Karpas-422 (cell line): ENCODE results near the gene MLXIP. TPM values are rescaled to one million over a fixed set of nuclear protein-coding genes. Genes with fewer than 3 reads are reported as not detected.

Experiments
- DNase-seq: peaks from one replicate; pipeline ENCODE4 v3.0.0-alpha.2; 2015
- H2AFZ ChIP-seq: fragments of 200-600 bp; sonication (generic); 2 replicates; pipeline ENCODE4 v1.6.1; 2014; ENCODE audit warnings: antibody characterized with exemption, low read length, mixed read lengths
- H3K27ac ChIP-seq: fragments of 200-600 bp; sonication (generic); 2 replicates; pipeline ENCODE4 v1.5.1; 2014; ENCODE audit warnings: mild to moderate bottlenecking, low read length, moderate library complexity
- H3K27me3 ChIP-seq: fragments of 200-600 bp; sonication (generic); 2 replicates; pipeline ENCODE4 v1.6.1; 2014; ENCODE audit warnings: low read length, mixed read lengths
- H3K36me3 ChIP-seq: fragments of 200-600 bp; sonication (generic); 2 replicates; pipeline ENCODE4 v1.6.1; 2014; ENCODE audit warnings: low read length, mixed read lengths; ENCODE audit not compliant: insufficient read depth
- H3K4me1 ChIP-seq: fragments of 200-600 bp; sonication (generic); 2 replicates; pipeline ENCODE4 v1.6.1; 2014; ENCODE audit warnings: mild to moderate bottlenecking, low read length, mixed read lengths
- H3K4me2 ChIP-seq: fragments of 200-600 bp; sonication (generic); 2 replicates; pipeline ENCODE4 v1.6.1; 2014; ENCODE audit warnings: low read length, low read depth, mild to moderate bottlenecking; ENCODE audit not compliant: poor library complexity, severe bottlenecking
- H3K4me3 ChIP-seq: fragments of 200-600 bp; sonication (generic); 2 replicates; pipeline ENCODE4 v1.5.1; 2014; ENCODE audit warnings: mild to moderate bottlenecking, antibody characterized with exemption, low read length, mixed read lengths
- H3K79me2 ChIP-seq: fragments of 200-600 bp; sonication (generic); 2 replicates; pipeline ENCODE4 v1.6.1; 2014; ENCODE audit warnings: mild to moderate bottlenecking, low read length, mixed read lengths
- H3K9ac ChIP-seq: fragments of 200-600 bp; sonication (generic); 2 replicates; pipeline ENCODE4 v1.6.0; 2014; ENCODE audit warnings: low read length
- H3K9me2 ChIP-seq: fragments of 200-600 bp; sonication (generic), shearing (Covaris generic); replicated peaks from 2 replicates; pipeline ENCODE4 v1.6.0; 2014; ENCODE audit warnings: mild to moderate bottlenecking, low read length, moderate library complexity; ENCODE audit not compliant: insufficient read depth
- H3K9me3 ChIP-seq: fragments of 300-700, 200-600 bp; sonication (generic); 2 replicates; pipeline ENCODE4 v1.6.1; 2014; ENCODE audit warnings: low read length, mixed read lengths
- H4K20me1 ChIP-seq: fragments of 200-600 bp; sonication (generic); 2 replicates; pipeline ENCODE4 v1.6.1; 2014; ENCODE audit warnings: mild to moderate bottlenecking, antibody characterized with exemption, low read length, low read depth; ENCODE audit not compliant: insufficient read depth
- total RNA-seq: library from RNA; depleted of rRNA; stranded (reverse); fragments of >200 nt; shearing (Covaris generic); gene quantifications from 2 replicates; pipeline ENCODE4 v1.2.3, GENCODE V29; 2014; ENCODE audit warnings: low replicate concordance; rRNA removed

MLXIP gene
- total RNA-seq, 1 experiment from 2014 or later, result 14.8 TPM

DNA sequence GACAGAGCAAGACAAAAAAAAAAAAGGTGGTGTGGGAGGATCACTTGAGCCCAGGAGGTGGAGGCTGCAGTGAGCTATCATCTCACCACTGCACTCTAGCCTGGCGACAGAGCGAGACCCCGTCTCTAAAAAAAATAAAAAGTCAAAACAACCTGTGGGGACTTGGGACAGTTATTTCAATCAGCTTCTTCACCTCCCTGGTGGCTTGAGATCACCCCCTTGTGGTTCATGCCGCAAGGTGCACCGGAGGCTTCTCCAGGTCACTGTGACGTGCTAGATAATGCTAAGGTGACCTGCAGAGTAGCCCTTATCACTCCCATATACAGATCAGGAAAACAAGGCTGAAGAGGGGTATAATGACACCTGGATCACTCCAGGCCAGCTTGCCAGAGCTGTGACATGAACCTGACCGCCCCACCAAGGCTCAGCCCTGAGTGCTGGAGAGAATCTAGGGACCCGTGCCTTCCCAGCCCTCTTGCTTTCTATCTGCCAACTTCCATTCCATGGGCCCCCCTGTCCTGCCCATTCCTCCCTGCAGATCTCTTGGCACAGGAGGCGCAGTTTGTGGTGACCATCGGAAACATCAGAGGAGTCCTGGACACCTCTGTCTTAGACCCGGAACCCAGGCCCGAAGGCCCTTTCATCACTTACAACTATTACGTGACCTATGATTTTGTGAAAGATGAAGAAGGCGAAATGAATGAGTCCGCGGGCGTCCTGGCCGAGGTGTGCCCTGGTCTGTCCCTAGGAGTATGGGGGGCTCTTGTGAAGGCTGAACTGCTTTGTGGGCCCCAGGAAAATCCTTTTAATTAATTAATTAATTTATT, 112.5 kb downstream of the MLXIP start:
- no peak overlapping the region for H3K27ac ChIP-seq
- no peak overlapping the region for H2AFZ ChIP-seq
- H3K79me2 ChIP-seq, result no peaks in the 10 kb centered on the region
- no peaks in the 10 kb centered on the region for H3K27me3 ChIP-seq
- no peaks in the 10 kb centered on the region for H3K36me3 ChIP-seq
- peak; percentile 91 for DNase-seq
- H4K20me1 ChIP-seq, result no peaks in the 10 kb centered on the region
- H3K4me1 ChIP-seq, result no peaks in the 10 kb centered on the region
- H3K9me3 ChIP-seq, result no peaks in the 10 kb centered on the region; the same call in 1 of the 2 replicates
- no peak overlapping the region for H3K4me2 ChIP-seq
- no peak overlapping the region for H3K9ac ChIP-seq
- no peaks in the 10 kb centered on the region for H3K9me2 ChIP-seq
- no peak overlapping the region for H3K4me3 ChIP-seq

- no peak overlapping the region for H3K4me3 ChIP-seq
These were observed 113.9 kb downstream of the MLXIP start for GRCh38 chr12:122192441-122192840.

GRCh38 chr12:122194804-122195203, 116.2 kb downstream of the MLXIP start:
- DNase-seq, result no peak
- H3K79me2 ChIP-seq, result no peaks in the 10 kb centered on the region
- H3K27me3 ChIP-seq, result no peaks in the 10 kb centered on the region
- no peak overlapping the region for H3K27ac ChIP-seq
- no peaks in the 10 kb centered on the region for H3K36me3 ChIP-seq
- H3K4me1 ChIP-seq, result peaks cover 20% of the 10 kb centered on the region
- H3K9ac ChIP-seq, result no peak overlapping the region
- H2AFZ ChIP-seq, result no peak overlapping the region
- no peak overlapping the region for H3K4me2 ChIP-seq
- H3K4me3 ChIP-seq, result no peak overlapping the region
- H3K9me2 ChIP-seq, result no peaks in the 10 kb centered on the region
- H4K20me1 ChIP-seq, result no peaks in the 10 kb centered on the region
- H3K9me3 ChIP-seq, result no peaks in the 10 kb centered on the region; the same call in 1 of the 2 replicates

More at GRCh38 chr12:122192441-122192840, 113.9 kb downstream of the MLXIP start:
- Histone ChIP-seq H3K9me3 (no peaks in the 10 kb centered on the region; the same call in 1 of the 2 replicates), H3K4me1 (peaks cover 11% of the 10 kb centered on the region), H3K79me2 (no peaks in the 10 kb centered on the region), H3K36me3 (no peaks in the 10 kb centered on the region), H2AFZ (no peak overlapping the region), H4K20me1 (no peaks in the 10 kb centered on the region), H3K4me2 (no peak overlapping the region), H3K27ac (no peak overlapping the region), H3K9me2 (no peaks in the 10 kb centered on the region), H3K9ac (no peak overlapping the region), H3K27me3 (no peaks in the 10 kb centered on the region)
- no peak for DNase-seq

GRCh38 chr12:122195405-122195804, 116.8 kb downstream of the MLXIP start:
- H3K27me3 ChIP-seq, result no peaks in the 10 kb centered on the region
- no peaks in the 10 kb centered on the region; the same call in 1 of the 2 replicates for H3K9me3 ChIP-seq
- H3K9me2 ChIP-seq, result no peaks in the 10 kb centered on the region
- no peaks in the 10 kb centered on the region for H4K20me1 ChIP-seq
- no peak overlapping the region for H3K4me3 ChIP-seq
- H3K9ac ChIP-seq, result no peak overlapping the region
- H3K4me2 ChIP-seq, result no peak overlapping the region
- DNase-seq, result no peak
- no peaks in the 10 kb centered on the region for H3K36me3 ChIP-seq
- H3K4me1 ChIP-seq, result peaks cover 20% of the 10 kb centered on the region
- H3K27ac ChIP-seq, result no peak overlapping the region
- no peak overlapping the region for H2AFZ ChIP-seq
- H3K79me2 ChIP-seq, result no peaks in the 10 kb centered on the region

Other genes starting within 250 kb of the MLXIP start
- gene HPD, start 219.9 kb upstream of the MLXIP start, total RNA-seq, result not detected in 2 replicates
- 70.6 and 127 TPM in 2 replicates for gene PSMD9, start 190.0 kb upstream of the MLXIP start, total RNA-seq
- gene CFAP251, start 160.2 kb upstream of the MLXIP start, total RNA-seq, result 17.9 and 30.3 TPM in 2 replicates
- gene BCL7A, start 56.9 kb upstream of the MLXIP start, total RNA-seq, result 67.2 and 75.5 TPM in 2 replicates
- gene IL31, start 95.5 kb downstream of the MLXIP start, total RNA-seq, result not detected in 2 replicates
- not detected in 2 replicates for gene LRRC43, start 104.4 kb downstream of the MLXIP start, total RNA-seq
- 0.07 and 0.83 TPM in 2 replicates for gene B3GNT4, start 125.0 kb downstream of the MLXIP start, total RNA-seq
- 42.2 and 45.8 TPM in 2 replicates for gene DIABLO, start 147.3 kb downstream of the MLXIP start, total RNA-seq
- gene VPS33A, start 187.7 kb downstream of the MLXIP start, total RNA-seq, result 13.7 and 20.3 TPM in 2 replicates